ENCODE measurements around the gene DCUN1D3.

GRCh38 chr16:20829536-20829935 lies 70.6 kb downstream of the DCUN1D3 start:
- TF ChIP-seq CTCF (conservative IDR thresholded peaks at IDR 0.05; ENCODE audit: low read length) (no peak), EZH2phosphoT487 (IDR thresholded peaks at IDR 0.05; ENCODE audit: borderline replicate concordance, low read depth, low read length) (no peak)
